GM21717 (cell line): ENCODE measurements around the gene TRIM34.
A peak's percentile ranks its signal among the peaks of the same experiment; 100 is the strongest.
"Not testable (repeated sequence)": the region's sequence is repeated elsewhere in the genome, so short reads cannot be mapped to it uniquely, and the experiment has no call there.

Experiments used
- ATAC-seq: cut with Tn5 transposase; IDR thresholded peaks from one replicate; pipeline ENCODE4 v1.9.1; 2021; ENCODE audit warnings: mild to moderate bottlenecking, moderate library complexity; ENCODE audit not compliant: unreplicated experiment

The TRIM34 gene

DNA sequence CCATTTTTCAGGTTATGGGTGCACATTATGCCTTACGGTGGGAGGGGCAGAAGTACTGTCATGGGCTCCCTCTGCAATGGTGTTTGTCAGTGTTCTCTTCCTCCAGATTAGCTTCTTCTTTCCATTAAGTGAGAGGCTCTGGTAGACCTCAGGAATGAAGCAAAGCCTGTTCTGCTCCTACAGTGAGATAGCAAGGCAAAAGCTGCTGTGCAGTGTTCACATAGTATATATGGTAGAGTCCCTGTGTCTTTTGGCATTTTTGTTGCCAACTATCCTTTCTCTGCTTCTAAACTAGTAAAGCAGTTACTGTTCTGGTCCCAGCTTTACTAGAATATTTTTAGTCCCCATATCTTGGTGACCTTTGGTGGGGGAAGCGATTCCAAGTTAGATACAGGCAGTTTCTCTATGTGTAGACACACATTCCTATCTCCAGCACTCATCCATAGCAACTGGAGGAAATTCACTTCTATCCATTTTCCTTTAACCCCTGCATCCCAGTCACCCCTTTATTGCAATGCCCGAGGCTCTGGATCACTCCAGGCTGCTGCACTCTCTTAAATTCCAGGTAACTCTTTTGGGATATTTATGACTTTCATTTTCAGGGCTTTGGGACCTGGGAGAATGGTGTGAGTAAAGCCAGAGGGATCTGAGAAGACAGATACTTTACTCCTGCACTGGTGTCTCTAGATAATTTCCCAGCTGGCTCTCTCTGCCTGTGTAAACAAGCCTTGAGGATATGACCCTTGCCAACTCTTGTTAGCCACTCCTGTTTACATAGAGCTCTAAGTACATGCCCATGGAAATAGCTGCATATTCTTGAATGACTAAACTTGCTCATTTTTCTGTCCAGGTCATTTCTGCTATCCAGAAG is 3.9 kb upstream of the TRIM34 start:
- no peak for ATAC-seq

DNA sequence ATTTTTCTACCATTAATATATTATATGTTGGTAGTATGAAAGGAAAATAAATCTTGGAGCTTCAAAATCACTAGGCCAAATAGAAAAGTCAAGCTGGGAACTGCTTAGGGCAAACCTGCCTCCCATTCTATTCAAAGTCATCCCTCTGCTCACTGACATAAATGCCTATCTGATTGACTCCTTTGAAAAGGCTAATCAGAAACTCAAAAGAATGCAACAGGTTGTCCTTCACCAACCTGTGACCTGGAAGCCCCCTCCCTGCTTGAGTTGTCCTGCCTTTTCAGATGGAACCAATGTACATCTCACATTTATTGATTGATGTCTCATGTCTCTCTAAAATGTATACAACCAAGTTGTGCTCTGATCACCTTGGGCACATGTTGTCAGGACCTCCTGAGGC is 3.2 kb upstream of the TRIM34 start:
- no peak for ATAC-seq

GRCh38 chr11:5622802-5623201 is 2.0 kb upstream of the TRIM34 start:
- no peak for ATAC-seq

DNA sequence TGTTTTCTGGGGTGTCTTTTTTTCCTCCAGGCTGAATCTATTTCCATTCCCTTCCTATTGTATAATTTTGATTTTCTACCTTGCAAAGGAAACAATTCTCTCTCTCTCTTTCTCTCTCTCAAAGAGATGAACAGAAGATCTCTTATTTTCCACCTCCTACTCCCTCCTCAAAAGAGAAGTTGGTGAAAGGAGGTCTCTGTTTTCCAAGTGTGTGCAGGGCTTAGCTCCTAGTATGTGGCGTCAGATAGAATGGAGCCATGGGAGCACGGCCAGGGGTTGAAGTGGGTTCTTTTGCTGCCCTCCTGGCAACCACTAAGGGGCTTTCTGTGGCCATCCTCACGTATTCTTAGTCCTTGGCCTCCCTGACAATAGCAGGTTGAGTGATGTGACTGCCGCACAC is 480 bp downstream of the TRIM34 start:
- ATAC-seq: peak; percentile 3

- no peak for ATAC-seq
These were observed 1.4 kb downstream of the TRIM34 start for GRCh38 chr11:5626196-5626595.

DNA sequence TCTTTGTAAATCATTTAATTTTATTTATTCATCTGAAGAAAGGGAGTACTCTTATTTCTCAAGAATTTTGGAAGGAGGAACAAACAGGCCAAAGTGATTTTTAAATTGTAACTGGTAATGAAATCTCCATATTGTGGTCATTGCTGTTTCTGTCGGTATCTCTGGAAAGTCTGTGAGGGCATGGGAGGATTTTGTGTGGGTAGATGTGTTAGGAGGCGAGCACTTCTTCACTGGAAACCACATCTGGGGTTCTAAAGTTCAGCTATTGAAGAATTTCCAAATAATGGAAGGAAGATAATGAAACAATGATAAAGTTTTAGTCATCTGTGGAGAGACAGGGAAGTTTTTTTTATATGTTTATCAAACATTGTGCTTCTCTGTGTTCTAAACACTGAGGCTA is 6.6 kb downstream of the TRIM34 start:
- ATAC-seq: peak; percentile 19

- peak; percentile 97 for ATAC-seq
These were observed 7.3 kb downstream of the TRIM34 start for GRCh38 chr11:5631969-5632635.

DNA sequence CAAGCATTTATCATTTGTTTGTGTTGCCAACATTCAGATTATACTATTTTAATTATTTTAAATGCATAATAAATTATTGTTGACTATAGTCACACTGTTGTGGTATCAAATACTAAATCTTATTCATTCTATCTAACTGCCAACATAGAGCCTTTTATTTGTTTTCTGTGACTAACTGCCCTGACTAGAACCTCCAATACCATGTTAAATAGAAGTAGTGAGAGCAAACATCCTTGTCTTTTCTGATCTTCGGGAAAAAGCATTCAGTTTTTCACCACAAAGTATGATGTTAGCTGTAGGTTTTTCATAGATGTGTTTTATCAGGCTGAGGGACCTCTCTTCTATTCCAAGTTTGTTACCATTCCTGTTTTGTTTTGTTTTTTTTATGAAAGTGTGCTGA is 15.2 kb downstream of the TRIM34 start:
- ATAC-seq: no peak

DNA sequence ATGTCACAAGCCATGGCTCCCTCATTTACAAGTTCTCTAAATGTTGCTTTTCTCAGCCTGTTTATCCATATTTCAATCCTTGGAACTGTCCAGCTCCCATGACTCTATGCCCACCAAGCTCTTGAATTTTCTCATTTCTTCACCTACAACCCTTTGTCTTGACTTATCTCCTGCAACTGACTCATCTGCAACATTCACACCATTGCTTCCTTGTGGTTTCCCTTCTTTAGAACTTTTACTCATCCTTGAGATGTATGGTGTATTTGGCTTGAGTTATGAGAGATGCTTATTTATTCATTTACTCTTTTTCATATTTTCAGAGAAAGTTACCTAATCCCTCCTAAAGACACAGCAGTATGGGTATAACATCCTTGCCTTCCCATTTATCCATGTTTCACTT is 18.8 kb downstream of the TRIM34 start:
- ATAC-seq: no peak

DNA sequence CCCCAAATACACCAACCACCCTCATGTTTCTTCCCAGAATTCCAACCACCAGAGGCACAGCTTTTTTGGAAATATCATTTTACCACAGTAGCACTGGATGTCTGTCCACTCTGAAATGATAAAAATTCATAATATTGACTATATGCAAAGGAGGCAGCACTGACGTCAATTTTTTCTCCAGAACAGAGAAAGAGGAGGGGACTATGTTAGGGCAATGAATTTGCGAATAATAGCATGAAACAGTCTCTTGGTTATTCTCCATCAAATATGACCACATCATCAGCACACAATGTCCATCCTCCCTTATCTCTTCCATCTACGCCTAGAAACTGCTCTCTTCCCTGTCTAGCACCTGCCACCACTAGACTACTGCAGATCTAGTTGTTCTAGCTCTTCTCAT is 21.3 kb downstream of the TRIM34 start:
- no peak for ATAC-seq

DNA sequence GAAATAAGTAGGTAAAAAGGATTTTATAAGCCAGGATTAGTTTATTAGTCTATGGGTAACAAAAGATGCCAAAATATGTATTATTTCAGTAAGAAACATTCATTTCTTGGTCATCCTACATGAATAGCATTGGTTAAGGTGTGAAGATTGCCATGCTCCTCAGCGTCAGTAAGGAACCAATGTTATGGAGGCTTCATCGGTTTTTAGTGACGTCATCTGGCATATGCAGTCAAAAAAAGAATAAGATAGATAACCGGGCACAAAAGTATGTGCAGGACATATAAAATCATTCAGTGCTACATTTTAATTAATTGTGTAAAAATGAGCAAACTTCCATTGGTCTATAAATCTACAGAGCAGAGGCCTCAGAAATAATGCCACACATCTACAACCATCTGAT is 30.7 kb downstream of the TRIM34 start:
- ATAC-seq: no peak

DNA sequence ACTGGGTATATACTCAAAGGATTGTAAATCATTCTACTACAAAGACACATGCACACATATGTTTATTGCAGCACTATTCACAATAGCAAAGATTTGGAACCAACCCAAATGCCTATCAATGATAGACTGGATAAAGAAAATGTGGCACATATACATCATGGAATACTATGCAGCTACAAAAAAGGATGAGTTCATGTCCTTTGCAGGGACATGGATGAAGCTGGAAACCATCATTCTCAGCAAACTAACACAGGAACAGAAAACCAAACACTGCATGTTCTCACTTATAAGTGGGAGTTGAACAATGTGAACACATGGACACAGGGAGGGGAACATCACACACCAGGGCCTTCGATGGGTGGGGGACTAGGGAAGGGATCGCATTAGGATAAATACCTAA is 32.2 kb downstream of the TRIM34 start:
- not testable (repeated sequence) for ATAC-seq

- no peak for ATAC-seq
These were observed 33.5 kb downstream of the TRIM34 start for GRCh38 chr11:5658318-5658717.

DNA sequence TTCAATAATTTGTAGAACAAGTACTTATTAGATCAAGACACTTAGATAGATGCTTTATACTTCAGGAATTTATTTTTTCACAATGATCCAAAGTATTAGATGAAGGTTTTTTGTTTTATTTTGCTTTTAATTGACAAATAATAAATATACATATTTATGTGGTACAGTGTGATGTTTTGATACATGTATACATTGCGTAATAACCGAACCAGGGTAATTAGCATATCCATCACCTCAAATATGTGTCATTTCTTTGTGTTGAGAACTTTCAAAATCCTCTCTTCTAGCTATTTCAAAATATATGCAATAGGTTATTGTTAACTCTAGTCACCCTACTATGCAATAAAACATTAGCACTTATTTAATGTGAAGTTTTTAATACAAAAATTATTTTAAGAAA is 38.7 kb downstream of the TRIM34 start:
- no peak for ATAC-seq

GRCh38 chr11:5665051-5665570 is 40.3 kb downstream of the TRIM34 start:
- no peak for ATAC-seq

DNA sequence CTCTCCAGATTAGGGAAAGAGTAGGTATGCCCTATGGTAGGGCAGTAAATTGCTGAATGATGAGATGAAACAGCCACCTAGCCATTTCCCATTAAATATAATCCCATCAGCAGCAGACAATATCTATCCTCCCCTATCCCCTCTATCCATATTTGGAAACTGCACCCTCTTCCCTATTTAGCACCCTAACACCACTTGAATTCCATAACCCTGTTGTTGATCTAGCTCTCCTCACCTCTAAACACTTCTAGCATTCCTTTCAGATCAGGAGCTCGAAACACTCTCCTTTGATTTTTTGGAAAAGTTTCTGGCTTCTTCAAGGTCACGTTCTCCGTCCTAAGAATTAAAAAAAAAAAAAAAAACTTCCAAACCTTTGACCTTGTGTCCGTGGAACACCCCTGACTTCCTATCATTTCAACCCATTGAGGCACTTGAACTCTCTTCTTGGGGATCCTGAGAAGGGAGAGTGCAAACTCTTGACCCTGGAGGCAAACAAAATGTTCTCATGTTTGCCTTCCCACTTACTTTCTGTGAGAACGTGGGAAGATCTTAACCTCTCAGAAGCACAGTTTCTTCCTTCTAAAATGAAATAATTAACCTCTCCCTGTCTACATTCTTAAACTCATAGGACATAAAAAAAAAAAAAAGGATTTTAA is 41.1 kb downstream of the TRIM34 start:
- no peak for ATAC-seq

- ATAC-seq: no peak
These were observed 41.6 kb downstream of the TRIM34 start for GRCh38 chr11:5666402-5666793.

GRCh38 chr11:5671831-5672230 is 47.0 kb downstream of the TRIM34 start:
- ATAC-seq: no peak

- no peak for ATAC-seq
These were observed 49.6 kb downstream of the TRIM34 start for GRCh38 chr11:5674391-5674790.

GRCh38 chr11:5679811-5680210 is 55.0 kb downstream of the TRIM34 start:
- ATAC-seq: no peak

- not testable (repeated sequence) for ATAC-seq
These were observed 58.2 kb downstream of the TRIM34 start for GRCh38 chr11:5682890-5683441.
